NB4 (cell line): ENCODE measurements around the gene FAM222A.

Source experiments
- CTCF ChIP-seq: IDR thresholded peaks from one replicate; pipeline ENCODE4 v1.5.1; 2012; ENCODE audit warnings: low read depth, low read length
- MAX ChIP-seq: IDR thresholded peaks from 2 replicates; pipeline ENCODE4 v1.6.1; 2011; ENCODE audit warnings: low read depth, low read length
- MYC ChIP-seq: IDR thresholded peaks from 2 replicates; pipeline ENCODE4 v1.6.1; 2011; ENCODE audit warnings: low read depth, low read length
- POLR2A ChIP-seq: IDR thresholded peaks from 2 replicates; pipeline ENCODE4 v1.6.1; 2011; ENCODE audit warnings: mild to moderate bottlenecking; ENCODE audit not compliant: insufficient read length; ENCODE audit errors: extremely low read depth

- TF ChIP-seq CTCF (no peak), POLR2A (no peak), MAX (no peak), MYC (no peak)
Measured at GRCh38 chr12:109706747-109707469, 6.7 kb upstream of the FAM222A start.
